Measurements from ENCODE around the gene UPF3A. TPM values are rescaled to one million over a fixed set of nuclear protein-coding genes. Genes with fewer than 3 reads are reported as not detected.

The UPF3A gene, protein sequence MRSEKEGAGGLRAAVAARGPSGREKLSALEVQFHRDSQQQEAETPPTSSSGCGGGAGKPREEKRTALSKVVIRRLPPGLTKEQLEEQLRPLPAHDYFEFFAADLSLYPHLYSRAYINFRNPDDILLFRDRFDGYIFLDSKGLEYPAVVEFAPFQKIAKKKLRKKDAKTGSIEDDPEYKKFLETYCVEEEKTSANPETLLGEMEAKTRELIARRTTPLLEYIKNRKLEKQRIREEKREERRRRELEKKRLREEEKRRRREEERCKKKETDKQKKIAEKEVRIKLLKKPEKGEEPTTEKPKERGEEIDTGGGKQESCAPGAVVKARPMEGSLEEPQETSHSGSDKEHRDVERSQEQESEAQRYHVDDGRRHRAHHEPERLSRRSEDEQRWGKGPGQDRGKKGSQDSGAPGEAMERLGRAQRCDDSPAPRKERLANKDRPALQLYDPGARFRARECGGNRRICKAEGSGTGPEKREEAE
- polyA plus RNA-seq (2013, experiment 1 of 2), result 66.0 TPM
- polyA plus RNA-seq (2013, experiment 2 of 2), result 65.6 TPM

DNA sequence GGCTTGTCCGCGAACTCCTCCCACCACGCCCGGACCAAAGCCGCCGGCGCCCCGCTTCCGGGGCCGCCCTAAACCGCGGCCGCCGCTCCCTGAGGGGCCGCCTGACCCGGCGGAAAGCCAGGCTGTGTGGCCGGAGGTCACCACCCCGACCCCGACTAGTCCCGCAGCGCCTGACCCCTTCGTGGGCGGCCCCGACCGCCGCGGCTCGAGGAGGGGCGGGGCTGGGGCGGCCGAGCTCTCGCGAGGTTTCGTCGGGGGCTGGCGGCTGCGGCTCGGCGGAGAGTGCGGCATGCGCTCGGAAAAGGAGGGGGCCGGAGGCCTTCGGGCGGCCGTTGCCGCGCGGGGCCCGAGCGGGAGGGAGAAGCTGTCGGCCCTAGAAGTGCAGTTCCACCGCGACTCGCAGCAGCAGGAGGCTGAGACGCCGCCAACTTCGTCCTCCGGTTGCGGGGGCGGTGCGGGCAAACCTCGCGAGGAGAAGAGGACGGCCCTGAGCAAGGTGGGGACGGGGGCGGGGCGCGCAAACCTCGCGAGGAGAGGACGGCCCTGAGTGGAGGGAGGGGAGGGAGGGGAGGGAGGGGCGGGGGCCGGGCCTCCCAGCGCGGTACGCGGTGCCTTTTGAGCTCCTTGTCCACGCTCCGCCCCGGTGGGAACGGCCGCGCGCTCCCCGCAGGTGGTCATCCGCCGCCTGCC, at the start of gene UPF3A:
Gene UPF3A (plus strand): TSS at position 251 of the 690 bp plus-strand sequence. CDS start 39 bp downstream, at position 290.
- peak within 1 kb of the TSS; percentile 93 for H2BK5ac ChIP-seq (ENCODE audit: low read depth, low read length, poor library complexity, severe bottlenecking)
- 1% methylated on average over 59 of the region's 89 CpGs for WGBS
- no peaks in the 10 kb centered on the region for H3K27me3 ChIP-seq (ENCODE audit: control insufficient read depth in 1 of 2, insufficient read depth in 1 of 2, low read length in 2 of 2)
- peak within 1 kb of the TSS; percentile 81 to 83 for H3K4me3 ChIP-seq (ENCODE audit: insufficient read depth in 1 of 2, low read depth in 1 of 2, low read length in 2 of 2)
- H3K79me1 ChIP-seq (replicated peaks; ENCODE audit: low read length, poor library complexity, severe bottlenecking), result peaks cover 2% of the 10 kb centered on the region
- H3K18ac ChIP-seq (ENCODE audit: low read depth in 1 of 2, low read length in 2 of 2), result peak within 1 kb of the TSS; percentile 95 to 99
- H3K14ac ChIP-seq (ENCODE audit: low read length in 2 of 2), result peak within 1 kb of the TSS; percentile 57 to 93
- H3K4me1 ChIP-seq (ENCODE audit: control insufficient read depth, insufficient read depth, low read depth, low read length), result peaks cover 6% of the 10 kb centered on the region
- DNase-seq, result peak; percentile 93
- peak within 1 kb of the TSS; percentile 73 for H3K4me2 ChIP-seq (ENCODE audit: low read length, poor library complexity, severe bottlenecking)
- H3K4ac ChIP-seq (ENCODE audit: low read depth in 1 of 2, low read length in 2 of 2), result peak within 1 kb of the TSS; percentile 90
- peak within 1 kb of the TSS; percentile 20 to 45 for H2BK12ac ChIP-seq (ENCODE audit: low read length in 2 of 2)
- H2BK15ac ChIP-seq (ENCODE audit: low read depth, poor library complexity, severe bottlenecking), result peak within 1 kb of the TSS; percentile 91
- no peaks in the 10 kb centered on the region for H3K9me3 ChIP-seq (ENCODE audit: control insufficient read depth, low read length)
- peak within 1 kb of the TSS; percentile 83 for H2AFZ ChIP-seq (ENCODE audit: low read depth, low read length)
- peak within 1 kb of the TSS; percentile 95 for H4K91ac ChIP-seq (ENCODE audit: low read length)
- H3K27ac ChIP-seq (ENCODE audit: low read length, poor library complexity, severe bottlenecking), result peak within 1 kb of the TSS; percentile 99
- H3K9ac ChIP-seq (ENCODE audit: low read length), result peak within 1 kb of the TSS; percentile 94
- H3K36me3 ChIP-seq (ENCODE audit: control insufficient read depth in 1 of 2, insufficient read depth in 2 of 2, low read depth in 1 of 2, low read length in 2 of 2), result peaks cover 17 to 46% of the 10 kb centered on the region in 2 experiments
- H3K23ac ChIP-seq (ENCODE audit: low read length in 2 of 2), result peak within 1 kb of the TSS in 1 of 2 experiments; percentile 96
- H2AK5ac ChIP-seq (ENCODE audit: low read length, severe bottlenecking), result peak within 1 kb of the TSS; percentile 47
- peak within 1 kb of the TSS; percentile 91 for H4K8ac ChIP-seq (ENCODE audit: low read length)
- H2BK120ac ChIP-seq (ENCODE audit: low read depth, low read length), result peak within 1 kb of the TSS; percentile 86

DNA sequence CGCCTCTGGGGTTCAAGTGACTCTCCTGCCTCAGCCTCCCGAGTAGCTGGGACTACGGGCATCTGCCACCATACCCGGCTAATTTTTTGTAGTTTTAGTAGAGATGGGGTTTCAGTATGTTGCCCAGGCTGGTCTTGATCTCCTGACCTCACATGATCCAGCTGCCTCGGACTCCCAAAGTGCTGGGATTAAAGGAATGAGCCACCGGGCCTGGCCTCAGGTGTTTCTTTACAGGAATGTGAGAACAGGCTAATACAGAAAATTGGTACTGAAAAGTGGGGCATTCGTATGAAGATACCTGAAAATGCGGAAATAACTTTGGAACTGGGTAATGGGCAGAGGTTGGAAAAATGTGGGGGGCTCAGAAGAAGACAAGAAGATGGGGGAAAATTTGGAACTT, 49.5 kb upstream of the UPF3A start:
- Histone ChIP-seq H3K4me2 (ENCODE audit: low read length, poor library complexity, severe bottlenecking) (no peak overlapping the region), H3K27me3 (ENCODE audit: control insufficient read depth in 1 of 2, insufficient read depth in 1 of 2, low read length in 2 of 2) (peaks cover 17 to 23% of the 10 kb centered on the region in 2 experiments), H4K91ac (ENCODE audit: low read length) (no peak overlapping the region), H2BK120ac (ENCODE audit: low read depth, low read length) (no peak overlapping the region), H3K14ac (ENCODE audit: low read length in 2 of 2) (no peak overlapping the region), H2AFZ (ENCODE audit: low read depth, low read length) (no peak overlapping the region), H3K9ac (ENCODE audit: low read length) (no peak overlapping the region), H2AK5ac (ENCODE audit: low read length, severe bottlenecking) (no peak overlapping the region), H3K79me1 (replicated peaks; ENCODE audit: low read length, poor library complexity, severe bottlenecking) (peaks cover 3% of the 10 kb centered on the region), H3K4ac (ENCODE audit: low read depth in 1 of 2, low read length in 2 of 2) (no peak overlapping the region), H2BK15ac (ENCODE audit: low read depth, poor library complexity, severe bottlenecking) (no peak overlapping the region), H3K27ac (ENCODE audit: low read length, poor library complexity, severe bottlenecking) (no peak overlapping the region), H3K36me3 (ENCODE audit: control insufficient read depth in 1 of 2, insufficient read depth in 2 of 2, low read depth in 1 of 2, low read length in 2 of 2) (peaks cover 3 to 4% of the 10 kb centered on the region in 2 experiments), H3K4me3 (ENCODE audit: insufficient read depth in 1 of 2, low read depth in 1 of 2, low read length in 2 of 2) (no peak overlapping the region), H3K23ac (ENCODE audit: low read length in 2 of 2) (no peak overlapping the region), H3K4me1 (ENCODE audit: control insufficient read depth, insufficient read depth, low read depth, low read length) (peaks cover 8% of the 10 kb centered on the region), H2BK12ac (ENCODE audit: low read length in 2 of 2) (no peak overlapping the region), H2BK5ac (ENCODE audit: low read depth, low read length, poor library complexity, severe bottlenecking) (no peak overlapping the region), H3K9me3 (ENCODE audit: control insufficient read depth, low read length) (no peaks in the 10 kb centered on the region), H3K18ac (ENCODE audit: low read depth in 1 of 2, low read length in 2 of 2) (no peak overlapping the region), H4K8ac (ENCODE audit: low read length) (no peak overlapping the region)
- 82% methylated on average over 8 of the region's 8 CpGs for WGBS
- no peak for DNase-seq

DNA sequence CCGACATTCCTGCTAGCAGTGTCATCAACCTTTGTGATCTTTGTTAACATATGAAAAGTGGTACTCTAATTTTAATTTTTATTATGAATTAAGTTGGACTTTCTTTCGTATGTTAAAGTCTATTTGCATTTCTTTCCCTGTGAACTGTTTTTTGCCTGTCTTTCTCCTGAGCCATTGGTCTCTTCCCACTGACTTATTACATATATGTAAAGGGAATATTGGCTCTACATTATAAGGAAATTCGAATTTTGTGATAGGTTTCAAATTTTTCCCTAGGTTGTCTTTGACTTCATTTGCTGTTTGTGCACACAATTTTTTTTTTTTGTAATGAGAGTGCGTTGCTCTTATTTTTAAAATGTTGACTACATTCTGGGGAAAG, 47.1 kb upstream of the UPF3A start:
- H3K23ac ChIP-seq (ENCODE audit: low read length in 2 of 2), result no peak overlapping the region
- no peak overlapping the region for H2BK120ac ChIP-seq (ENCODE audit: low read depth, low read length)
- no peak for DNase-seq
- peaks cover 11% of the 10 kb centered on the region for H3K79me1 ChIP-seq (replicated peaks; ENCODE audit: low read length, poor library complexity, severe bottlenecking)
- H4K91ac ChIP-seq (ENCODE audit: low read length), result peak overlapping the region; percentile 75
- no peak overlapping the region for H2AK5ac ChIP-seq (ENCODE audit: low read length, severe bottlenecking)
- peak overlapping the region; percentile 83 for H3K9ac ChIP-seq (ENCODE audit: low read length)
- peaks cover 4% of the 10 kb centered on the region for H3K4me1 ChIP-seq (ENCODE audit: control insufficient read depth, insufficient read depth, low read depth, low read length)
- no peaks in the 10 kb centered on the region for H3K9me3 ChIP-seq (ENCODE audit: control insufficient read depth, low read length)
- peaks cover 3 to 10% of the 10 kb centered on the region in 2 experiments for H3K27me3 ChIP-seq (ENCODE audit: control insufficient read depth in 1 of 2, insufficient read depth in 1 of 2, low read length in 2 of 2)
- no peak overlapping the region for H3K27ac ChIP-seq (ENCODE audit: low read length, poor library complexity, severe bottlenecking)
- H2BK12ac ChIP-seq (ENCODE audit: low read length in 2 of 2), result no peak overlapping the region
- WGBS, result 51% methylated on average over 2 of the region's 4 CpGs
- no peak overlapping the region for H2AFZ ChIP-seq (ENCODE audit: low read depth, low read length)
- peak overlapping the region; percentile 93 to 98 for H3K4me3 ChIP-seq (ENCODE audit: insufficient read depth in 1 of 2, low read depth in 1 of 2, low read length in 2 of 2)
- H2BK5ac ChIP-seq (ENCODE audit: low read depth, low read length, poor library complexity, severe bottlenecking), result no peak overlapping the region
- H3K36me3 ChIP-seq (ENCODE audit: control insufficient read depth in 1 of 2, insufficient read depth in 2 of 2, low read depth in 1 of 2, low read length in 2 of 2), result peaks cover 18 to 26% of the 10 kb centered on the region in 2 experiments
- H3K18ac ChIP-seq (ENCODE audit: low read depth in 1 of 2, low read length in 2 of 2), result peak overlapping the region in 1 of 2 experiments; percentile 34
- H3K4me2 ChIP-seq (ENCODE audit: low read length, poor library complexity, severe bottlenecking), result peak overlapping the region; percentile 91
- no peak overlapping the region for H3K14ac ChIP-seq (ENCODE audit: low read length in 2 of 2)
- peak overlapping the region; percentile 96 for H4K8ac ChIP-seq (ENCODE audit: low read length)
- H2BK15ac ChIP-seq (ENCODE audit: low read depth, poor library complexity, severe bottlenecking), result no peak overlapping the region
- peak overlapping the region in 1 of 2 experiments; percentile 73 for H3K4ac ChIP-seq (ENCODE audit: low read depth in 1 of 2, low read length in 2 of 2)

All from mesenchymal stem cell (in vitro differentiated cells and primary cell).